NB4 (cell line): ENCODE data around the gene CDKN2B-AS1.

Experiments
- DNase-seq: peaks from one replicate; pipeline ENCODE4 v3.0.0; 2010; ENCODE audit warnings: low read depth
- H3K4me3 ChIP-seq: one replicate; pipeline ENCODE4 v1.5.1; 2011; ENCODE audit warnings: mild to moderate bottlenecking, low read depth, low read length, moderate library complexity
- CTCF ChIP-seq: IDR thresholded peaks from one replicate; pipeline ENCODE4 v1.5.1; 2012; ENCODE audit warnings: low read depth, low read length
- MAX ChIP-seq: IDR thresholded peaks from 2 replicates; pipeline ENCODE4 v1.6.1; 2011; ENCODE audit warnings: low read depth, low read length
- MYC ChIP-seq: IDR thresholded peaks from 2 replicates; pipeline ENCODE4 v1.6.1; 2011; ENCODE audit warnings: low read depth, low read length
- POLR2A ChIP-seq: IDR thresholded peaks from 2 replicates; pipeline ENCODE4 v1.6.1; 2011; ENCODE audit warnings: mild to moderate bottlenecking; ENCODE audit not compliant: insufficient read length; ENCODE audit errors: extremely low read depth

CDKN2B-AS1 gene

GRCh38 chr9:22073349-22073748 lies 78.8 kb downstream of the CDKN2B-AS1 start:
- no peak overlapping the region for H3K4me3 ChIP-seq
- TF ChIP-seq POLR2A, result no peak
- TF ChIP-seq MYC, result no peak
- no peak for TF ChIP-seq CTCF
- no peak for TF ChIP-seq MAX
- DNase-seq, result no peak

- DNase-seq, result no peak
- TF ChIP-seq CTCF, result no peak
- no peak for TF ChIP-seq POLR2A
- TF ChIP-seq MAX, result no peak
- TF ChIP-seq MYC, result no peak
- H3K4me3 ChIP-seq, result no peak overlapping the region
Observed at GRCh38 chr9:22078081-22078480, 83.5 kb downstream of the CDKN2B-AS1 start.

GRCh38 chr9:22079873-22080341 lies 85.3 kb downstream of the CDKN2B-AS1 start:
- no peak for DNase-seq
- TF ChIP-seq MAX, result no peak
- no peak for TF ChIP-seq POLR2A
- no peak for TF ChIP-seq MYC
- no peak for TF ChIP-seq CTCF
- H3K4me3 ChIP-seq, result no peak overlapping the region

- no peak overlapping the region for H3K4me3 ChIP-seq
- no peak for TF ChIP-seq CTCF
- TF ChIP-seq MAX, result no peak
- TF ChIP-seq POLR2A, result no peak
- TF ChIP-seq MYC, result no peak
- DNase-seq, result no peak
Observed at GRCh38 chr9:22084336-22085035, 89.9 kb downstream of the CDKN2B-AS1 start.

GRCh38 chr9:22088053-22088716 lies 93.6 kb downstream of the CDKN2B-AS1 start:
- no peak for TF ChIP-seq CTCF
- TF ChIP-seq MAX, result no peak
- no peak for TF ChIP-seq MYC
- no peak for TF ChIP-seq POLR2A
- DNase-seq, result no peak
- H3K4me3 ChIP-seq, result no peak overlapping the region
